MM.1S (cell line): ENCODE data around the gene PRDX2.

Experiments
- DNase-seq: peaks from one replicate; pipeline ENCODE4 v3.0.0-alpha.2; 2015
- H2AFZ ChIP-seq: fragments of 300-600 bp; sonication (generic); 2 replicates; pipeline ENCODE4 v1.6.0; 2016; ENCODE audit warnings: antibody characterized with exemption, low read length
- H3F3A ChIP-seq: fragments of 300-600 bp; sonication (generic); 2 replicates; pipeline ENCODE4 v1.6.1; 2016; ENCODE audit warnings: mild to moderate bottlenecking, antibody characterized with exemption, low read length, moderate library complexity, mixed read lengths; ENCODE audit not compliant: insufficient read depth
- H3K27ac ChIP-seq: fragments of 300-600 bp; sonication (generic); 2 replicates; pipeline ENCODE4 v1.5.1; 2016; ENCODE audit warnings: mild to moderate bottlenecking, low read length
- H3K27me3 ChIP-seq: fragments of 300-600 bp; sonication (generic); replicated peaks from 2 replicates; pipeline ENCODE4 v1.6.0; 2016; ENCODE audit warnings: low read length; ENCODE audit not compliant: insufficient read depth
- H3K36me3 ChIP-seq: fragments of 300-600 bp; sonication (generic); replicated peaks from 2 replicates; pipeline ENCODE4 v1.6.1; 2016; ENCODE audit warnings: mild to moderate bottlenecking, low read length, mixed read lengths; ENCODE audit not compliant: insufficient read depth
- H3K4me1 ChIP-seq: fragments of 300-600 bp; sonication (generic); 2 replicates; pipeline ENCODE4 v1.6.1; 2016; ENCODE audit warnings: low read length, mixed read lengths
- H3K4me2 ChIP-seq: fragments of 300-600 bp; sonication (generic); 2 replicates; pipeline ENCODE4 v1.6.0; 2016; ENCODE audit warnings: low read depth, low read length
- H3K4me3 ChIP-seq: fragments of 300-600 bp; sonication (generic); 2 replicates; pipeline ENCODE4 v1.5.1; 2016; ENCODE audit warnings: low read length, mixed read lengths
- H3K79me2 ChIP-seq: fragments of 300-600 bp; sonication (generic); 2 replicates; pipeline ENCODE4 v1.6.1; 2016; ENCODE audit warnings: mixed run types, low read length, mixed read lengths
- H3K9ac ChIP-seq: fragments of 300-600 bp; sonication (generic); 2 replicates; pipeline ENCODE4 v1.6.1; 2016; ENCODE audit warnings: low read length, mixed read lengths
- H3K9me2 ChIP-seq: fragments of 300-600 bp; sonication (generic); replicated peaks from 2 replicates; pipeline ENCODE4 v1.6.1; 2016; ENCODE audit warnings: mild to moderate bottlenecking, low read length, mixed read lengths; ENCODE audit not compliant: insufficient read depth
- H3K9me3 ChIP-seq: fragments of 300-600 bp; sonication (generic); replicated peaks from 2 replicates; pipeline ENCODE4 v1.6.1; 2016; ENCODE audit warnings: mild to moderate bottlenecking, low read length, mixed read lengths; ENCODE audit not compliant: insufficient read depth
- H4K20me1 ChIP-seq: fragments of 300-600 bp; sonication (generic); 2 replicates; pipeline ENCODE4 v1.6.1; 2016; ENCODE audit warnings: mild to moderate bottlenecking, low read length, moderate library complexity, mixed read lengths; ENCODE audit not compliant: insufficient read depth
- EZH2 ChIP-seq: fragments of 300-600 bp; sonication (generic); optimal IDR thresholded peaks from 2 replicates; pipeline ENCODE3; 2017; ENCODE audit warnings: low read depth, mild to moderate bottlenecking, antibody characterized with exemption, low read length, mixed read lengths
- EZH2phosphoT487 ChIP-seq: fragments of 300-600 bp; sonication (generic); IDR thresholded peaks from 2 replicates; pipeline ENCODE4 v1.6.1; 2018; ENCODE audit warnings: antibody characterized with exemption, low read length
- TF ChIP-seq, protein P1 (sequence below): fragments of 300-600 bp; sonication (generic); IDR thresholded peaks from 2 replicates; pipeline ENCODE4 v1.5.1; 2016; ENCODE audit warnings: antibody characterized with exemption, low read length, mixed read lengths

PRDX2 gene

DNA sequence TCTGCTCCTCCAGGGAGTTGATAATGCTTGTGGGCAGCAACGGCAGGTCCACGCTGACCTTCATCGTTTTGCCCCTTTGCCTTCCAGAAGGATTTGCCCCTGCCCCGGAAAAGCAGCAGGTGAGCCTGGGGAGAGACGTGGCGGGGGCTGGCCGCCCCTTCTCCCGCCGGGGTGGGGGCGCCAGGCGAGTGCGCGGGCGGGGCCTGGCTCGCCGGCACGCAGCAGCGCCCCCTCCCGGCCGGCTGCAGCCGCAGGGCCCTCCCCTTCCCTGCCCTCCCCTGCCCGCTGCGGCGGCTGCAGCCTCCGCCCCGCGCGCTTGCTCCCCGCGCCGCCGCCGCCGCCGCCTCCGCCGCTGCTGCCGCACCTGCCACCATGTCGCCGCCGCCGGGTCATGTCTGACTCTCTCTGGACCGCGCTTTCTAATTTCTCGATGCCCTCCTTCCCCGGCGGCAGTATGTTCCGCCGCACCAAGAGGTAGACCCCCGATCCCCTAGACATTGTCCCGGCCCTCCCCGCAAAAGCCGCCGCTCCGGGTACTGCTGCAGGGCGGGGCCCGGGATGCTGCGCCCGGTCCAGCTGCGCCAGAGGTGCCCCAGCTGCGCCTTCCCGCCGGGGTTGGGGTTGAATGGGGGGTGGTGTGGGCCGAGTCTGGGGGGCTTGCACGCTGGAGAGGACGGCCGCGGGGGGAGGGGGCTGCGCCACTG is 36.7 kb upstream of the PRDX2 start, which contains the start of gene MAST1:
Gene MAST1, plus strand, starts transcription at position 334 of the 704 bp plus-strand sequence. Its CDS starts 58 bp downstream, at position 392.
- H3K4me1 ChIP-seq: peaks cover under 1% of the 10 kb centered on the region; the same call in 1 of the 2 replicates
- H2AFZ ChIP-seq: no peak within 1 kb of the TSS
- H3K9ac ChIP-seq: no peak within 1 kb of the TSS
- no peaks in the 10 kb centered on the region for H3K36me3 ChIP-seq
- no peaks in the 10 kb centered on the region for H3F3A ChIP-seq
- DNase-seq: peak; percentile 45
- no peak within 1 kb of the TSS for H3K27ac ChIP-seq
- peaks cover 93% of the 10 kb centered on the region for H3K27me3 ChIP-seq
- no peaks in the 10 kb centered on the region for H3K79me2 ChIP-seq
- TF ChIP-seq, protein P1, sequence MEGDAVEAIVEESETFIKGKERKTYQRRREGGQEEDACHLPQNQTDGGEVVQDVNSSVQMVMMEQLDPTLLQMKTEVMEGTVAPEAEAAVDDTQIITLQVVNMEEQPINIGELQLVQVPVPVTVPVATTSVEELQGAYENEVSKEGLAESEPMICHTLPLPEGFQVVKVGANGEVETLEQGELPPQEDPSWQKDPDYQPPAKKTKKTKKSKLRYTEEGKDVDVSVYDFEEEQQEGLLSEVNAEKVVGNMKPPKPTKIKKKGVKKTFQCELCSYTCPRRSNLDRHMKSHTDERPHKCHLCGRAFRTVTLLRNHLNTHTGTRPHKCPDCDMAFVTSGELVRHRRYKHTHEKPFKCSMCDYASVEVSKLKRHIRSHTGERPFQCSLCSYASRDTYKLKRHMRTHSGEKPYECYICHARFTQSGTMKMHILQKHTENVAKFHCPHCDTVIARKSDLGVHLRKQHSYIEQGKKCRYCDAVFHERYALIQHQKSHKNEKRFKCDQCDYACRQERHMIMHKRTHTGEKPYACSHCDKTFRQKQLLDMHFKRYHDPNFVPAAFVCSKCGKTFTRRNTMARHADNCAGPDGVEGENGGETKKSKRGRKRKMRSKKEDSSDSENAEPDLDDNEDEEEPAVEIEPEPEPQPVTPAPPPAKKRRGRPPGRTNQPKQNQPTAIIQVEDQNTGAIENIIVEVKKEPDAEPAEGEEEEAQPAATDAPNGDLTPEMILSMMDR: 0 out of 2 replicates have a peak, but pooled peaks have one; percentile 16
- no peak for TF ChIP-seq EZH2
- TF ChIP-seq EZH2phosphoT487: no peak
- no peaks in the 10 kb centered on the region for H4K20me1 ChIP-seq
- H3K9me3 ChIP-seq: no peaks in the 10 kb centered on the region
- no peaks in the 10 kb centered on the region for H3K9me2 ChIP-seq
- peak within 1 kb of the TSS; percentile 45 for H3K4me3 ChIP-seq
- H3K4me2 ChIP-seq: peak within 1 kb of the TSS; percentile 62

DNA sequence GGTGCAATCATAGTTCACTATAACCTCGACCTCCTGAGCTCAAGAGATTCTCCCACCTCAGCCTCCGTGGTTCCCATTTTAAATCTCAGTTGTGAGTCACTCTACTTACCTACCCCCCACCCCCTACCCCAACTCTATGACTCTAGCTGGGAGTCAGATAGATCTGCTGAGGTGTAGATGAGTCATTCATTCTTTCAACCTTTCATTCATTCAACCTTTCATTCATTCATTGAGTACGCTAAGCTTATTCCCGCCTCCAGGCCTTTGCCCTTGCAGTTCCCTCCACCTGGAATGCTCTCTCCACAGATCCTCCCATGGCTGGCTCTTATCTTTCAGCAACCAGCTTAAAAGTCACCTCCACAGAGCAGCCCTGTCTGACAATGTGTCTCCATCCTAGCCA is 35.6 kb upstream of the PRDX2 start:
- Histone ChIP-seq H3K4me2 (no peak overlapping the region), H3K36me3 (no peaks in the 10 kb centered on the region), H3K4me3 (no peak overlapping the region), H3K27ac (no peak overlapping the region), H3K9me3 (no peaks in the 10 kb centered on the region), H3K9ac (no peak overlapping the region), H4K20me1 (no peaks in the 10 kb centered on the region), H3K27me3 (peaks cover 89% of the 10 kb centered on the region), H3K4me1 (peaks cover 3% of the 10 kb centered on the region; the same call in 1 of the 2 replicates), H3K9me2 (no peaks in the 10 kb centered on the region), H3F3A (no peaks in the 10 kb centered on the region), H2AFZ (no peak overlapping the region), H3K79me2 (no peaks in the 10 kb centered on the region)
- DNase-seq: no peak
- TF ChIP-seq EZH2 (no peak), EZH2phosphoT487 (no peak)
- TF ChIP-seq, protein P1: no peak

DNA sequence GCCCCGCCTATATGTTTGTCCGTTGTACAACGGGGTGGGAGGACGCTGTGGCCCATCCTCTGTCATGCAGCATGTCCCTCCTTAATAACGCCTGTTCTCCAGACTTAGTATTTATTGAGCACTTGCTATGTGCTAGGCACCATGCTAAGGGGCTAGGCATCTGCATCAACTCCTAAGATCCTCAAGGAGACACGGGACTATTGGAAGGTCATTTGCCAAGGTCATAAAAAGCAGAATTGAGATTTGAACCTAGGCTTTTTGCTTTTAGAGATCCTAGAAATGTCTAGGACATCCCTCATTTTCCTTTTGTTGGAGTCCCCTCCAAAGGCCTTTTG is 34.9 kb upstream of the PRDX2 start:
- Histone ChIP-seq H3K4me2 (peak overlapping the region; percentile 3; the same call in 1 of the 2 replicates), H3K36me3 (no peaks in the 10 kb centered on the region), H3F3A (no peaks in the 10 kb centered on the region), H4K20me1 (no peaks in the 10 kb centered on the region), H3K27ac (no peak overlapping the region), H3K9me2 (no peaks in the 10 kb centered on the region), H3K27me3 (peaks cover 83% of the 10 kb centered on the region), H3K9me3 (no peaks in the 10 kb centered on the region), H3K79me2 (no peaks in the 10 kb centered on the region), H2AFZ (no peak overlapping the region), H3K9ac (no peak overlapping the region), H3K4me1 (peaks cover 3% of the 10 kb centered on the region; the same call in 1 of the 2 replicates), H3K4me3 (no peak overlapping the region)
- no peak for DNase-seq
- TF ChIP-seq EZH2: no peak
- TF ChIP-seq EZH2phosphoT487: no peak
- TF ChIP-seq, protein P1: no peak
